Spleen (tissue), 11 donors: Measurements from ENCODE around the gene TDRD9. TPM values are rescaled to one million over a fixed set of nuclear protein-coding genes. Genes with fewer than 3 reads are reported as not detected.

ENCODE experiments used
- DNase-seq: peaks from one replicate; pipeline ENCODE4 v3.0.0-alpha.2; 2020
- H3K27ac ChIP-seq, 8 donors: fragments of 200-600 bp; sonication (generic) in 7 of 8; 1 replicate in 4 of 8; 2 replicates in 4 of 8; pipeline versions ENCODE4 v1.5.0 to v1.8.0; 2016 to 2021; ENCODE audit warnings: inconsistent platforms in 4 of 8, mild to moderate bottlenecking in 4 of 8, moderate library complexity in 1 of 8
- H3K27me3 ChIP-seq, 7 donors: fragments of 200-600 bp; sonication (generic) in 6 of 7; replicated peaks in 1 of 7; 1 replicate in 4 of 7; 2 replicates in 3 of 7; pipeline versions ENCODE4 v1.5.0 to v1.8.0; 2016 to 2021; ENCODE audit warnings: inconsistent platforms in 3 of 7, mild to moderate bottlenecking in 1 of 7
- H3K36me3 ChIP-seq, 6 donors: fragments of 200-600 bp; sonication (generic) in 5 of 6; 1 replicate in 4 of 6; 2 replicates in 2 of 6; pipeline versions ENCODE4 v1.5.0 to v1.8.0; 2016 to 2021; ENCODE audit warnings: inconsistent platforms in 2 of 6
- H3K4me1 ChIP-seq, 6 donors: fragments of 200-600 bp; sonication (generic) in 5 of 6; 1 replicate in 3 of 6; 2 replicates in 3 of 6; pipeline versions ENCODE4 v1.5.0 to v1.8.0; 2016 to 2021; ENCODE audit warnings: inconsistent platforms in 3 of 6
- H3K4me3 ChIP-seq, 8 donors: fragments of 200-600 bp; sonication (generic) in 7 of 8; 1 replicate in 4 of 8; 2 replicates in 4 of 8; pipeline versions ENCODE4 v1.5.0 to v1.8.0; 2016 to 2021; ENCODE audit warnings: inconsistent platforms in 4 of 8, mild to moderate bottlenecking in 4 of 8, moderate library complexity in 2 of 8
- H3K9me3 ChIP-seq, 8 donors: fragments of 200-600 bp; sonication (generic) in 7 of 8; 1 replicate in 4 of 8; 2 replicates in 4 of 8; pipeline versions ENCODE4 v1.5.0 to v1.8.0; 2016 to 2021; ENCODE audit warnings: inconsistent platforms in 4 of 8
- CTCF ChIP-seq, 11 experiments: fragments of 200-600 bp in 7 of 11; fragments of 450-650 bp in 4 of 11; sonication (generic) in 4 of 11; IDR thresholded peaks in 8 of 11; conservative IDR thresholded peaks in 3 of 11; 1 replicate in 7 of 11; 2 replicates in 4 of 11; pipeline versions ENCODE4 v1.4.0 to v1.8.0; 2016 to 2021; ENCODE audit warnings: antibody characterized with exemption in 11 of 11, inconsistent platforms in 4 of 11, mild to moderate bottlenecking in 1 of 11
- POLR2A ChIP-seq, 3 donors: fragments of 450-650 bp; IDR thresholded peaks; one replicate each; pipeline ENCODE4 v1.5.1; 2017; ENCODE audit warnings: antibody characterized with exemption in 3 of 3, mild to moderate bottlenecking in 1 of 3
- POLR2AphosphoS5 ChIP-seq, 3 donors: sonication (generic); formaldehyde crosslinking; IDR thresholded peaks; one replicate each; pipeline ENCODE4 v1.5.1; 2017; ENCODE audit warnings: antibody characterized with exemption in 3 of 3
- WGBS, 5 donors: extraction: QIAGEN DNeasy Blood & Tissue Kit in 3 of 5; methylation state at CpG; one replicate each; pipeline versions ENCODE4 v1.1.5 to v1.1.7; 2013 to 2018; 5-methylcytosine and 5-hydroxymethylcytosine counted together
- intact Hi-C: fragments of 100-400 bp; cut with DNase I; formaldehyde crosslinking; loops from one replicate; pipeline ENCODE4 v1.15.0; 2023; ENCODE audit warnings: low total_unique reads
- polyA plus RNA-seq, 3 donors: library from polyadenylated mRNA; stranded (reverse); fragments of 200-250 nt; gene quantifications; one replicate each; pipeline ENCODE4 v1.2.1, GENCODE V29; 2013
- total RNA-seq, 7 donors: library from RNA; depleted of rRNA in 3 of 7; stranded (reverse); fragments of >200 nt in 3 of 7; fragmentation: NEBNext Ultra II Directional in 4 of 7; extraction: Animal tissue kit (Norgen Biotek cat#: 25700) in 4 of 7; gene quantifications; one replicate each; pipeline versions ENCODE4 v1.1.0 to v1.2.1, GENCODE V29; 2016 to 2021
- donor health status: healthy with polysubstance abuse.
- donor health status: DM: no; HTN: no; CAD: no; lungs with moderate emphysema.
- donor health status: DM: no; HTN: no; CAD: no.
- donor health status: Bipolar disorder and iron deficiency.
- donor health status: healthy.
- donor health status: DM: no; HTN: no; CAD: no.
- donor health status: DM: yes; HTN: yes; CAD: no.

Gene TDRD9
- total and polyA plus RNA-seq, 10 donors = 0.70 to 18.7 (median 8.0) TPM

GRCh38 chr14:104085032-104085888, 157.0 kb downstream of the TDRD9 start, which contains the start of gene ASPG:
TSS of gene ASPG (plus strand) at chr14:104085700. CDS start at chr14:104085771, 71 bp downstream.
- peak; percentile 69 for DNase-seq
- no peak for TF ChIP-seq POLR2A (IDR thresholded peaks at IDR 0.05)
- TF ChIP-seq CTCF (IDR thresholded peaks at IDR 0.05 in 8 of 11, conservative IDR thresholded peaks at IDR 0.05 in 3 of 11) = no peak
- no peak for TF ChIP-seq POLR2AphosphoS5 (IDR thresholded peaks at IDR 0.05)
- 16 to 47% (median 22%) methylated on average over 12 to 70 of the region's 70 CpGs for WGBS, 5 donors
- intact Hi-C loops = no loop called here
- peaks cover 0 to 2% (median 0%) of the 10 kb centered on the region in 8 donors for H3K9me3 ChIP-seq
- H3K36me3 ChIP-seq = no peaks in the 10 kb centered on the region
- H3K4me1 ChIP-seq = peaks cover 0 to 7% (median 3%) of the 10 kb centered on the region in 6 donors
- peaks cover 0 to 57% (median 17%) of the 10 kb centered on the region in 7 donors for H3K27me3 ChIP-seq
- peak within 1 kb of the TSS in 1 of 8 donors; percentile 51 for H3K4me3 ChIP-seq
- H3K27ac ChIP-seq = no peak within 1 kb of the TSS

GRCh38 chr14:104085889-104086201, 157.6 kb downstream of the TDRD9 start:
- Histone ChIP-seq H3K9me3 (peaks cover 0 to 4% (median 0%) of the 10 kb centered on the region in 8 donors), H3K4me1 (peaks cover 0 to 7% (median 3%) of the 10 kb centered on the region in 6 donors), H3K36me3 (no peaks in the 10 kb centered on the region), H3K27ac (no peak overlapping the region), H3K4me3 (peak overlapping the region in 1 of 8 donors; percentile 51), H3K27me3 (peaks cover 0 to 57% (median 17%) of the 10 kb centered on the region in 7 donors)
- DNase-seq = no peak
- intact Hi-C loops = no loop called here
- no peak for TF ChIP-seq POLR2A (IDR thresholded peaks at IDR 0.05)
- TF ChIP-seq POLR2AphosphoS5 (IDR thresholded peaks at IDR 0.05) = no peak
- no peak for TF ChIP-seq CTCF (IDR thresholded peaks at IDR 0.05 in 8 of 11, conservative IDR thresholded peaks at IDR 0.05 in 3 of 11)
- 32 to 60% (median 35%) methylated on average over 1 to 29 of the region's 29 CpGs for WGBS, 5 donors

GRCh38 chr14:104086210-104086660, 158.0 kb downstream of the TDRD9 start:
- no peak for TF ChIP-seq CTCF (IDR thresholded peaks at IDR 0.05 in 8 of 11, conservative IDR thresholded peaks at IDR 0.05 in 3 of 11)
- no peak for TF ChIP-seq POLR2AphosphoS5 (IDR thresholded peaks at IDR 0.05)
- no peak for TF ChIP-seq POLR2A (IDR thresholded peaks at IDR 0.05)
- peaks cover 0 to 7% (median 3%) of the 10 kb centered on the region in 6 donors for H3K4me1 ChIP-seq
- intact Hi-C loops = no loop called here
- peaks cover 0 to 4% (median 0%) of the 10 kb centered on the region in 8 donors for H3K9me3 ChIP-seq
- H3K4me3 ChIP-seq = no peak overlapping the region
- no peak for DNase-seq
- 81 to 92% (median 87%) methylated on average over 7 to 13 of the region's 13 CpGs for WGBS, 5 donors
- no peaks in the 10 kb centered on the region for H3K36me3 ChIP-seq
- H3K27ac ChIP-seq = no peak overlapping the region
- peaks cover 0 to 57% (median 17%) of the 10 kb centered on the region in 7 donors for H3K27me3 ChIP-seq
